Activated CD4-positive, alpha-beta T cell treated with anti-CD3 and anti-CD28 coated beads, Interleukin-2, amount 50 U/mL, for 24 hours (primary cell): ENCODE measurements around the gene KCNK10.

Source experiments
- DNase-seq, 2 donors: peaks; one replicate each; pipeline ENCODE4 v3.0.0-alpha.2; 2020; ENCODE audit warnings: low read depth in 1 of 2, low spot score in 1 of 2

KCNK10 gene

DNA sequence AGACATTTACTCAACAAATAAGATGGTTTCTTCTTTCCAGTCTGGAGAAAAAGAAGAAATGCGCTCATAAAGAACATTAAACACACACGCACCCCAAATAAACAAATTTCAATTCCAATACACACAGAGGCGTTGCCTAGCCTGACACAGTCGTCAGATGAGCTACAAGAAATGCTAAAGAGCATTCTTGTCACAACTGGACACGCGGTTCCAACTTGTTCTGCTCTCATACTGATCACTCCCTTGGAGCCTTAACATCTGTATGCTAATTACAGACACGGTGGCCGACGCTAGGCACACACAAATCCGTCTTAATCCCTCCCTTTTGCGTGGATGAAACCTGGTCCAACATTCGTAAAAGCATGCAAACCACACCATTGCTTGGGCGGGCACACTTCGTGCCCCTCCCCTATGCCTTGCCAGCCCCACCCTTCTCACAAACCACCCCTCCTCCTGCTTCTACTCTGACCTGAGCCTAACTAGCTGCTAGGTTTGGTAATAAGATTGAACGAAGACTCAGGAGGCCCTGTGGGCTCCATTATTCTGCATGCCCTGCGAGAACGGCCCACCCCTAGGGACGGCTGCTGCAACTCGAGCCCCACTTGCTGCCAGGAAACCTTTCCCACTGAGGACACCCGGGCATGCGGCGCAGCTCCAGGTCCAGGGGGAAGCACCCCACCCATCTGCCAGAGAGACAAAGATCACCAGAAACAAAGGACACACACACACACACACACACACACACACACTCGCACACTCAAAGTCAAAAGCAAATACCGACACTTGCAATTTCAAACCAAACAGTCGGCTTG is 1.2 kb downstream of the KCNK10 start:
- no peak for DNase-seq

DNA sequence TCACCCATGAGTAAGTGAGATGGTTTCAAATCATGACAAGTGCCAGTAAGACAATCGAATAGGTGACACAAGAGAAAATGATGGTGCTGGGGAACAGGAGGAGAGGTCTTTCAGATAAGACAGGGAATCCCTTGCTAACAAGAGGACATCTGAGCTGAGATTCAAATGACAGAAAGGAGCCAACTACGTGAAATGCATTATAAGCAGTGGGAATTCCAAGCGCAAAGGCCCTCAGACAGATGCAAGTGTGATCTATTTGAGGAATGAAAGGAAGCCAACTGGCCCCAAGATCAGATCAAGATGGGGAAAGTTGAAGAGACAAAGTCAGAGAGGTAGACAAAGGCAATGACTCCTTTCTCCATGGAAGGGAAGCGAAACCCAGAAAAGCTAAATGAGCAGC is 4.7 kb downstream of the KCNK10 start:
- no peak for DNase-seq

DNA sequence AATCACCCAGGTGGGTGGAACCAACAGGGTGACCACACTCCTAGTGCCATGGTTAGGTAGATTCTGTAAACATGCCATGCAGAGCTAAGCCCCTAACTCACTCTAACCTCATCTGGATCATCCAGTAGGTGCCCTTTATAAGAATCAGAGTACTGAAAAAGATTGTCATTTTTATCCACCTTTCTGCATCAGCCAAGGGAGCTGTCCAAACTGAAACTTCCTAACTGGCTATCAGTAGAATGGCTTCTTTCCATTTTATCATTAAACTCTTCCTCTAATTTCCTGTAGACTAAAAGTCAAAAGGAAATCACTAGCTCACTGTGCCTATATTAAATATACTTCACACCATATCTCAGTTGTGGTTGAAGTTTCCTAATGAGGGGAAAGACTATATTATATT is 6.5 kb downstream of the KCNK10 start:
- no peak for DNase-seq

DNA sequence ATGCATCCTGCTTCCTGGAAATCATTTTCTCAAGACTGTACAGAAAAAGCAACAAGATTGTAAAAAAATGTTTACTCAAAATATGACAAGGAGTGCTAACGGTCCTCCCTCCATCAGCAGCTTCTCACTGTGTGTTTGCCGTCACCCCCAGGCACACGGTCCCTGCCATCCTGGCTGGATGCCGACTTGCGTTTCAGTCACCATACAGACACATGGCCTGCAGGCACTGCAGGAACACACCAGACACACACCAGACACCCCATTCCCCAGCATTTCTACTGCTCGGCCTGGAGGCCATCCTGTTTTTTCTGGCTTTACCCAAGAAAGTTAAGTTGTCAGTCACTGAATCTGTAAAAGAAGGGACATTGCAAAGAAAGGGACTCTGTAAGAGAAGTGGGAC is 10.8 kb downstream of the KCNK10 start:
- DNase-seq = no peak

DNA sequence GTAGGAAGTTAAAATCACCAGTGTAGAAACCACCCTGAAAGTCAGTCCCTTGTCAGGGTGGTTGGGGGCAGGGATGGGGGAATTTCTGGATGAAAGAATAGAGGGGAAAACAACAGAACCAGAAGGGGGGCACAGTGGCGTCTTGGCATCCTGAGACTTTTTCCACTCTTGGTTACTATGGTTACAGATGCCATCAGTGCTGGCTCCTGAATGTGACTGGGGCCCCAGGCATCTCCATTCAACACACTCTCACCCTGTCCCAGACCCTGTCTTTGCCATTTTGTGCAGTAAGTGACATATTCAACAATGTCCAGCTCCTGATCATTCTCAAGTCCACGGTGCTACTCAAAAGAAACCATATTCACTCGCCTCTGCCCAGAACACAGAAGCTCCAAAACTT is 11.3 kb downstream of the KCNK10 start:
- DNase-seq = no peak

DNA sequence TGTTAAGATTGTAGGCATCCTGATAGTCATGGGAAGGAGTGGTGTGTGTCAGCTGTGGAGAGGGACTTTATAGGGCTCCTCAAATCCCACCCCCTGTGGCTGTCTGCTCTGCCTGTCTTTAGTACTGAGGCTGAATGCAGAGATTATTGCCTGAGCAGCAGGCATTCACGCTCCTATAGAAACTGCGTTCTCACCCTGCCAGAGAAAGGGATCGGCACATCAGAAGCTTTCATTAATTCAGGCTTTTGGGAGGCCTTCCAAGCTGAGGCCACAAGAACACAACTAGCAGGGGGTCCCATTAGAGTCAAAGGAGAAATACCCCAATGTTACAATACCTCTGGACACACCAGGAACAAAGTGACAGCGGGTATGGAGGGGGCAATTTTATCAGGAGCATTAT is 12.6 kb downstream of the KCNK10 start:
- no peak for DNase-seq

DNA sequence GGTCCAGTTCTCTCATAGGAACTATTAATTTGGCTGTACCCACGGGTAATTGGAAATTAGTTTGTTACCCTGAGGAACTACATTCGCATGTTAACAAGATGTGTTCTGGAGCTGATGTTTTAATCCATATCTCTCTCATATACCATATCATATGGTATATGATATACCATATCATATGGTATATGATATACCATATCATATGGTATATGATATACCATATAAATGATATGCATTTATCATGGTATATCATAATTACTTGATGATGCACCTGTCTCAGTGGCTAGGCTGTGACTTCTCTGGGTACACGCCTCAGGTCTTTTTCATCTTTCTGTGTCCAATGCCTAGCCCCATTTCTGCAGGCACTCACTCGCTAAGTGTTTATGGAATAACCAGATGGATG is 13.0 kb downstream of the KCNK10 start:
- DNase-seq = no peak

DNA sequence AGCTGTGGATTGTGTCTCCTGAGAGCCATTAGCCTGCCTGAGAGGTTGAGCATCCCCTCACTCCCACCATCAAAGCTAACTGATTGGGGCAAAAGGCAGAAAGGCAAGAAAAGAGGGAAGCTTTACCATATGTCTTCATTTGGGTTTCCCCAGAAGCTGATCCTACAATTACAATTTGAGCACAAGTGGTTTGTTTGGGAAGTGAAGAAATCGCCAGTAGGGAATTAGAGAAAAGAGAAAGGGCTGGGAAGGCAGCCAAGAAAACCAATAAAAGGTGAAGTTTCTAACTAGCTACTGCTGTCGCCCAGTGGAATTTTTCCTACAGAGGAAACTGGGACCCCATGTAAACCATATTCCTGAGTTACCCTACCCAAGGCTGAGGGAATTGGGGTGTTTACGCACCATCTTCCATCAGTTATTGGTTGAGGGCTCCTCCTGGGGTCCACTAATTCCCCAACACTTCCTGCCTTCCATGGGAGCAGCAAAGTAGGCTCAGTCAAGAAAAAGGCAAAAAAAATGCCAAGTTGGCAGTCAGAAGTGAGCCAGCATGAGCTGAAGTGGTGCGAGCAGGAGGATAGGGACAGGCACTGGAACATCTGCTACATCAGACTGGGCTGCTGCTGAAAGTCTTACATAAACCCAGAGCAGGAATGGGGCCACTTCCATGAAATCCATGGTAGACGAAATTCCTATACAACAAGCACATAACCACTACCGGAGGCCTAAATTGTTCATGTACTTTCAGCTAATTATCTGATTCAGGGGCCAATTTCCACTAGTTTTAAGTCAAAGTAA is 17.3 kb downstream of the KCNK10 start:
- no peak for DNase-seq

DNA sequence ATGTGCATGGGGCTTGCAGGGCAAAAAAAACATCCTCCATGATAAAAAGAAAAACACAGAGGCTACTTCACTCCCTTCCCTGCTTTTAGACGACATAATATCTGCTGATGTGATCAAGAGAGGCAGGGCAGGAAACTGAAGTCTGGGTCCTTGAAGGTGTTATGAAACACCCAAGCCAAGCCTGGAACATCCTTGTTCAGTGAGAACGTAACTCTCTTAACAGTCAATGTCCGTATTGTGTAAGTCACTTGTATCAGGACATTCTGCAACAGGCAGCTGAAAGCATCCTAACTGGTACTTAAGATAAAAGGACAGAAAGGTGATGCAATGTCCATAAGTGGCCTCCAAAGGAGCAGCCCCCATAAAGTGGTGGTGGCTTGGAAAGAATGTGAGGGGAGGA is 20.0 kb downstream of the KCNK10 start:
- DNase-seq = no peak

DNA sequence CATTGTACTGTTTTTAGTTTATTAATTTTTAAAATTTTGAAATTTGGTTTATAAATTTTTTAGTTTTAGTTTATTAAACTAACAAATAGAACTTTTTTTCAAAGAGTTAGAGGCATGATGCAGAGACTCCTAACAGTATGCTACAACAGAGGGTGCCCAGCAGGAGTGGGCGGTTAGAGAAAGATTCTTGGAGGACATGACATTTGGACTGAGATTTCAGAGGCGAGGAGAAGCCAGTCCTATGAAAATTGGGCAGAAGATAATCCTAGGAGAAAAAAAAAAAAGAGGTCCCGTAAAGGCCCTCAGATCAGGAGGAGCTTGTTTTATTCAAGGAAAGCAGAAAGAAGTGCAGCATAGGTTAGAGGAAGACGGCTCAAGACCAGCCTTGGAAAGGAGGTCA is 21.7 kb downstream of the KCNK10 start:
- DNase-seq = no peak

DNA sequence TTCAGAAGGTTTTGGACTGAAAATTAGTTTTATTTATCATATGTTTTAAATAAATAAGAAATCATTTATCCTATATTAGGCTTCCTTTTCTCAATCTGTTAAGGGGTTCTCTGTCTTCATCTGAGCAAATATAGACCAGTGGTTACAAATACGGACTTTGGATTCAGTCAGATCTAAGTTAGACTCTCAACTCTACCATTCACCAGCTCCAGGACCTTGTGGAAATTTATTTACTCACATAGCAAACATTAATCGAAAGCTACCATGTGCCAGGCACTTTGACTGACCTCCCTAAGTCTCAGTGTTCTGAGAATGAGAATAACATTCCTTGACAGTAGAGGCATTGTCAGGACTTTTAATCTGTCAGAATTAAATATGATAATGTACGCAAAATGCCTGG is 22.3 kb downstream of the KCNK10 start:
- DNase-seq = no peak

DNA sequence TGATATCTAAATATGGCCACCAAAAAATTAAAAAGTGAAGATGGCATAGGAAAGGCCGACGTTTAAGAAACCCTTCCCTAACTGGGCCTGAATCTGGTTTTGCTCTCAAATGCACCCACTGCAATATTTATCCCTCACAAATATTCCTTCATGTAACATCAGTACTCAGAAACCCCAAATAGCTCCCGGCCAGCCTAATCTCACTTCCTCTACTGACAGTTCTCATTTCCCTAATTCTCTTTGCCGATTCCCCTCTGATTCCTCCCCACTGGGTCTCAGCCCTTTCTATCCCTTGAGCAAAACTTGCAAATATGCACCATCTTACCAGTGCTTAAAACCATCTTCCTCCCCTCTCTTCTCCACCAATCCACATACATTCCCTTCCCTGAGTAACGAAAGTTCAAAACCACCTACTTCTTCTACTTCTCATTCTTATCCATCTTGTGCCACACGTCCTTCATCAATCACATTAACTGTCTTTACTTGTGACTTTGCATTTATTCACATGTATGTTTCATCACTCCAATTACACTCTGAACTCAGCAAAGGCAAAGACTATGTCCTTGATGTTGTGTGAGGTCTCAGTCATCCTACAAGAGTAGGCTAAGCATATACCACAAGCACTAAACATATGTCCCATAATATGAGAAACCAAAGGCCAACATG is 23.1 kb downstream of the KCNK10 start:
- DNase-seq = no peak

DNA sequence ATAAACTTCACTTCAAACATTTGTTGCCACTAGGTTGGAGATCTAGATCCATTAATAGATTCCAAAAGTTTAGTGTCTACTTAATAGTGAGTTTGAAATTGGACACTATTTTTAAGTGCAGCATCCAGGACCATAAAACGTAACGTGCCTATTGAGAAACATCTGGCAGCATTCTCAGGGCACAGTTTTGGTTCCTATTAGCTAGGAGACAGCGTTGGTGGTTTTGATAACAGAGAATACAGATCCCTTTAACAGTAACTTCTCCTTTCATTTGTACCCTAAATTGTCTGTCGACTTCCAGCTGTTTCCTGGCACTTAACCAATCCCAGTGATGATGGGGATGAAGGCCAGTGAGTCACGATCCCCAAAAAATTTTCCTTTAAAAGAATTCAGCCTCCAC is 25.8 kb downstream of the KCNK10 start:
- DNase-seq = no peak

DNA sequence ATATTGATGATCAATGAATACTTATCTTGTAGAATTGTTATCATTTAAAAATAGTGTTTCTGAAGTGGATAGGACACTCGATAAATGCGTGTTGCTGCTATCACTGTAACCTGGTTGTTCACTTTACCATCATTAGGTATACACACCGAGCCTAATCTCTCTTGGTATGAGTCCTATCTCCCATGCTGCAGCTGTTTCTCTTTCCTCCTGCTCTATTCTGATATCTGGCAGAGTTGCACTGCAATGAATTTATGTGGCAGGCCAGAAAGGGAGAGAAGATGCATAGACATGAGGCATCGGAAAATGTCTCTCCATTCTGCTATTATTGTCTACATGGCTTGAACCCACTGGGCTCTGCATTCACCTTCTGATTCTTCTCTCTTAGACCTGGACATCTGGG is 26.7 kb downstream of the KCNK10 start:
- no peak for DNase-seq

DNA sequence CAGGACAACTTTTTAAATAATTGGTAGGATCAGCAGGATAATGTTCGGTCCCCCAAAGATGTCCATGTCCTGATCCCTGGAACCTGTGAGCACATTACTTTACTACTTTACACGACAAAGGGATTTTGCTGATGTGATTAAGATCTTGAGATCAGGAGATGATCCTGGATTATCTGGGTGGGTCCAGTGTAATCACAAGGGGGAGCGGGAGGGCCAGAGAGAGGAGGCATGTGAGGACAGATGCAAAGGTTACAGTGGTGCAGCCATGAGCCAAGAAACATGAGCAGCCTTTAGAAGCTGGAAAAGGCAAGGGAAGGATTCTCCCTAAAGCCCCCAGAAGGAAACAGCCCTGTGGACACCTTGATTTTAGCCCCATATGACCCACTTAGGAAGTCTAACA is 33.1 kb downstream of the KCNK10 start:
- DNase-seq = no peak

DNA sequence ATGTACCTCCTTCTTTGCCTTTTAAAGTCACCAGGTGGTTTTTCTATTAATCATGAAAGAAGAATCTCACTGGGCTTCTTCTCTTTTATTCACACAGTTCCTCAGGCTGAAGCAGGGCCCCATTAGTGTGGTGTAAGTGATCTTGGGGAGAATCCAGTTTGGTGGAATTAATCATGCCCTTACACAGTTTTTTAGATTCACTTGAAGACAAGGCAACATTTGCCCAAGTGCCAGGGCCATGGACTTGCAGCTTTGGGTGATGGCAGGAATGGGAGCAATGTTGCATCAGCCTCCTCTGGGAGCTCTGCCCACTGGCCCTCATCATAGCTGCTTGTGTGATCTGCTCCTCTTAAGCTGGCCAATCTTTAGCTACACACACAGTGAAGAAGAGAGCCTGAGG is 33.8 kb downstream of the KCNK10 start:
- no peak for DNase-seq

DNA sequence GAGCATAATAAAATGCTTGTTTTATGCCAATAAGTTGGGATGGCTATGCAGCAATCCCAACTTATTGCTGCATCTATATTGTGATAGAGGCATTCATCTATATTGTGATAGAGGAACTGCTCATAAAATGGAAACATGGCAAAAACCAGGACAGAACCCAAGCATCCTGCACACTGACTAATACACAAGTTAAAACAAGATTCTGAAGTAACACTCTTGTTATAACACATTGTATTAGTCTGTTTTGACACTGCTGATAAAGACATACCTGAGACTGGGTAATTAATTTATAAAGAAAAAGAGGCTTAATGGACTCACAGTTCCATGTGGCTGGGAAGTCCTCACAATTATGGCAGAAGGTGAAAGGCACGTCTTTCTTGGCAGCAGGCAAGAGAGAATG is 36.8 kb downstream of the KCNK10 start:
- no peak for DNase-seq

DNA sequence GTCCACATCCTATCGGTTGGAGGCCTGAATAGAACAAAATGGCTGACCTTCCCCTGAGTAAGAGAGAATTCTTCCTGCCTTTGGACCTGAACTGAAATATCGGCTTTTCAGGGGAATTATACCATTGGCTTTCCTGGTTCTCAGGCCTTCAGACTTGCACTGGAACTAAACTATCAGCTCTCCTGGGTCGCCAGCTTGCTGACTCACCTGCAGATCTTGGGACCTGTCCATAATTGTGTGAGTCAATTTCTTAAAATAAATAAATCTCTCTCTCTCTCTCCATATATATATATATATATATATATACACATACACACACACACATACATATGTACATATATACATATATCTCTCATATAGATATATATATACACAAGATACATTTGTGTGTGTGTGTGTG is 41.6 kb downstream of the KCNK10 start:
- no peak for DNase-seq

DNA sequence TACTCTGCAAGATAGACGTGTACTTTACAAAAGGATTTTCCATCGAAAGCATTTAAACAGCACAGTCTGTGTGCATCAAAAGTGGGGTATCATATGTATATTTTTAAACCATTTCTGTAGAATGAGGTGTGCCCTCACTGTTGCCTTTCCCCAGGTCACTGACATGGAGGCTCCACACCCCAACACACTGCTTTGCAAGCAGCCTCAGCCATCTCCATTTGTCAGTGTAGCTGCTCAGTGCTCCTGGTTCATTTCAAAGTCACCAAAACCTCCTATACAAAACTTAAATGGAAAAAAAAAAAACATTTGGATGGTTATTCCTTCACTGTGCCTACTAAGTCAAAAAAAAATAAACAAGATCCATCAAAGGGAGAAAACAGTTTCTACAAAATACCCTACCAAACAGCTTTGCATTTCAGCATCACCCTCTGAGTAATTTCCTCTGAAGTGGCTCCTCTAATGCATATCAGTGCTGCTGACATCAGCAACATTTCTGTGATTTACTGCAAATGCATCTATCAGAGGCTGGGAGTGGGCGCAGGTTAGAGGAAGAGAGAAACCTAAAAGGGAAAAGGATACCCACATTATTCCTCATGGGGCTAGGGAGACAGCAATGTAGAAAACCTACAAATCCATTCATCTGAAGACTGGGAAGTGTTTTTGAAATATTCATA is 46.0 kb downstream of the KCNK10 start:
- DNase-seq = no peak

DNA sequence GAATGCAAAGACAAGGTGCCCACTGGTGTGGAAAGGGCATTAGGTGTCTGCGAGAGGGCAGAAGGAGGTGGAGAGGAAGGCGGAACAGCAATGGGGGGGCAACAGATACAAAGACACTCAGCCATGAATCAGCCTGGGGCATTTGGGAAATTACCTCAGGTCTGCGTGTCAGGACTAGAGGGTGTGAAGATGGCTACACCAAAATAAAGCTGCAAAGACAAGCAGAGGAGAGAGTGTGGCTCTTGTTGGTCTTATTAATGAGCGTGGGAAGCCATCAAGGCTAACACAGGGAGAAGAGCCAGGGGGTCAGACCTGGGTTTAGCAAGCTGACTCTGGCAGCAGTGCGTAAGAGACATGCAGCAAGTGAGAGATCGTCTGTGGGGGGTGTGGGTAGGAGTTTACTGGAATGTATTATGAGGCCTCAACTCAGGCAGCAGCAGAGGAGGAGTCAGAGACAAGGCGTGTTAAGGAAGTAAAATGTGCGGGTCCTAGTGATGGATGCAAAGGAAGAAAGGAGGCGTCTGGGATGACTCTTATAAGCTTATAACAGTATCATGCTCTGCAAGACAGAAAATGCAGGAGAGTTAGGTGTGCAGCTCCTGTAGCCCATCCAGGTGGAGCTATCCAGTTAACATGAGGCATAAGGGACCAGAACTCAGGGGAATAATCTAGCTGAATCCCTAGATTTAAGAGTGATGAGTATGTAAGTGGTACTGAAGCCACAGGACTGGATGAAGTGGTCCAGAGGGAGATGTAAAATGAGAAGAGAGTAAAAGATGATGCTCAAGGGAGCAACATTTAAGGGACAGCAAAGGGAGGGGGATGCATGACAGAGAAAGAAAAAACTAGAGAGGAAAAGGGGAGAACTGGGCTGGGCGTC is 50.4 kb downstream of the KCNK10 start:
- no peak for DNase-seq

DNA sequence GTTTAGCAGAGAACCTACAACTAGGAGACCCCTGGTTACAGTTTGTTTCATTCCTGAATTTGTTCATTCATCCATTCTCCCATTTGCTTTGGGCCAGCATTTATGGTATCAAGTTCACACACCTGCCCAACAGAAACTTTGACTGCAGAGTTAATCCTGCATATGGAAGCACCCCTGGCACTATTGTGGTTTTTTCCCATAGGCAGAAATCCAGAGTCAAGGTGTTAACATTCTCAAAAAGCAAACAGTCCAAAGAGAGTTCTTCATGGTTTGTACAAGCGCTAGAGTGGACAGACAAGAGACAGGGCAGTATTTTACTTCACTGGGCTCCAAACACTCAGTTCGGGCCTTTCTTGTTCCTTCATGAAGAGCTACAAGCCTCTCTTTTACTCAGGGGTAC is 51.9 kb downstream of the KCNK10 start:
- DNase-seq = no peak
